ELF-1 (cell line): ENCODE data around the gene ZC3H4.

Experiments
- DNase-seq: peaks from one replicate; pipeline ENCODE4 v3.0.0-alpha.2; 2016; ENCODE audit warnings: low read depth, low spot score

Gene ZC3H4

DNA sequence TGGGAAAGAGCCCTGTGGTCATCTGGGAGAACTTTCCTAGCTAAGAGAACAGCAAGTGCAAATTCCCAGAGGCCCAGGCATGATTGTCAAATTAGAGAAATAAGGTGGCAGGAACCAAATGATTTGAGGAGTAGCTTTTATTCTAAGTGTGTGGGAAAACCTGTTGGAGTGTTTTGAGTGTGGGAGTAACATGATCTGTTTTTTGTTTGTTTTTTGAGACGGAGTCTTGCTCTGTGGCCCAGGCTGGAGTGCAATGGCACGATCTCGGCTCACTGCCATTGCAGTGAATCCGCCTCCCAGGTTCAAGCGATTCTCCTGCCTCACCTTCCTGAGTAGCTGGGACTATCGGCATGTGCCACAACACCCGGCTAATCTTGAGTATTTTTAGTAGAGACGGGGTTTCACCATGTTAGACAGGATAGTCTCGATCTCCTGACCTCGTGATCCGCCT lies 19.5 kb upstream of the ZC3H4 start:
- DNase-seq = no peak

DNA sequence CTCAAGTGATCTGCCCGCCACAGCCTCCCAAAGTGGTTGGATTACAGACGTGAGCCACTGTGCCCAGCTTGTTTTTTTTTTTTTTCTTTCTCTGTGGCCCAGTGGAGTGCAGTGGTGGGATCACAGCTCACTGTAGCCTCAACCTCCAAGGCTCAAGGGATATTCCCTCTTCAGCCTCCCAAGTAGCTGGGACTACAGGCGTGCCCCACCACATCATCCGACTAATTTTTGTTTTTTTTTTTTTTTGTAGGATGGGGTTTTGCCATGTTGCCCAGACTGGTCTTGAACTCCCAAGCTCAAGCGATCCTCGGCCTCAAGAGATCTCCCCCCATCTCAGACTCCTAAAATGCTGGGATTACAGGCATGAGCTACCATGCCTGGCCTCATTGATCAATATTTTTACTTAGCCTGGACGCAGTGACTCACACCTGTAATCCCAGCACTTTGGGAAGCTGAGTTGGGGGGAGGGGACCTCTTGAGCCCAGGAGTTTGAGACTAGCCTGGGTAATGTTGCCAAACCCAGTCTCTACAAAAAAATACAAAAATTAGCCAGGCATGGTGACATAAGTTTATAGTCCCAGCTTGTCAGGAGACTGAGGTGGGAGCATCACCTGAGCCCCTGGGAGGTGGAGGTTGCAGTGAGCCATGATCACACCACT lies 18.7 kb upstream of the ZC3H4 start:
- no peak for DNase-seq

DNA sequence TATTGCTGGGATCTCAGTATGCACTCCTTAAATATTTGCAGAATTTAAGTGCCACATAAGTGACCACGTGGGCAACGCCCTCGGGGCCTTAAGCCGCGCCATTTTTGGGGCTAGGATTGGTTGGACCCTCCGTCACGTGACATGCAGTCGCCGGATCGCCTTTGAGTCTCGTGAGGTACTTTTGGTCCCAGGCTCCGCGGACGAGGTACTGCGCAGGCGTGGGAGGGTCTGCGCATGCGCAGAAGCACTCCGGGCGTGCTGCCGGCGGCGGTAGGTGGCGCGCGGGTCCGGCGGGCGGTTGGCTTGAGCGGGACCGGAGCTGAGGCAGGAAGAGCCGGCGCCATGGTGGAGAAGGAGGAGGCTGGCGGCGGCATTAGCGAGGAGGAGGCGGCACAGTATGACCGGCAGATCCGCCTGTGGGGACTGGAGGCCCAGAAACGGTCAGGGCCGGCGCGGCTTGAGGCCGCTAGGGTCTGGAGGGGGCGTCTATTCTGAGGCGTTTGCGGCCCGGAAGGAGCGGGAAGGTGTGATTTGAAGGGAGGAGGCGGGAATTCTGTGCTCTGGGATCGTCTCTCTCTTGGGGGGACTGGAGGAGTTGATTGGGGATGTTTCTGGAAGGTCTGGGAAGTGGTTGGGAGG lies 17.1 kb upstream of the ZC3H4 start, which contains the start of gene SAE1:
Gene SAE1 (plus strand): TSS at position 247 of the 639 bp plus-strand sequence. CDS start 96 bp downstream, at position 343.
- DNase-seq = peak; percentile 99

DNA sequence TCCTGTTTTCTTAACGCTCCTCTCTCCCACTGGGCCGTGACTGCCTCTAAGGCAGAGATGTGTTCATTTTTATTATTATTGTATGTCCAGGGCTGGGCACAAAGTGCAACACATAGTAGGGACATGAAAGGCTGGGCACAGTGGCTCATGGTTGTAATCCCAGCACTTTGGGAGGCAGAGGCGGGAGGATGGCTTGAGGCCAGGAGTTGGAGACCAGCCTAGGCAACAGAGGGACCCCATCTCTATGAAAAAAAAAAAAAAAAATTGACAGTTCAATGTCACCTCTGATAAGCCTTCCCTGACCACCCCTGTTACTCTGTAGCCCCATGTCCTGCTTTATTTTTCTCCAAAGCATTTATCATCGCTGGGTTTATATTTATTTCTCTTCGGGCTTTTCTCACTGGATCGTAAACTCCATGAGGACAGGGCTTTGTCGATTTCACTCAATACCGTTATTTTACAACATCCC lies 16.6 kb upstream of the ZC3H4 start:
- DNase-seq = no peak

DNA sequence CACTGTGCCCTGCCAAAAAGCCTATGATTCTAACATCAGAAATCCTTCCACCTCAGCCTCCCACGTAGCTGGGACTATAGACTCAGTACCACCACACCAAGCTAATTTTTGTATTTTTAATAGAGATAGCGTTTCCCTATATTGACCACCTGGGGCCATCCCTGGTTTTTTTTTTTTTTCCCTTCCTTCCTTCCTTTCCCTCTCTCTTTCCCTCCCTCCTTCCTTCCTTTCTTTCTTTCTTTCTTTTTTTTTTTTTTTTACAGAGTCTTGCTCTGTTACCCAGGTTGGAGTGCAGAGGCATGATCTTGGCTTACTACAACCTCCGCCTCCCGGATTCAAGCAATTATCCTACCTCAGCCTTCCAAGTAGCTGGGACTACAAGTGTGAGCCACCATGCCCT lies 16.0 kb upstream of the ZC3H4 start:
- no peak for DNase-seq

DNA sequence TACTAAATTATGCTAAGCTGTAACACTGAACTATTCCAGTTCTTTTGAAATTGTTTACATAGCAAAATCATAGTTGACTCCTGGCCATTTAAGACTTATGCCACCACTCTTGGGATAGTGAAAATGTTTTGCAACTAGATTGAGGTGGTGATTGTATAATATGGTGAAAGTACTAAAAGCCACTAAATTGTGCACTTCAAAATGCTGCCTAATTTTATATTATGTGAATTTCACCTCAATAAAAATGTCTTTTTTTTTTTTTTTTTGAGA lies 12.0 kb upstream of the ZC3H4 start:
- no peak for DNase-seq

DNA sequence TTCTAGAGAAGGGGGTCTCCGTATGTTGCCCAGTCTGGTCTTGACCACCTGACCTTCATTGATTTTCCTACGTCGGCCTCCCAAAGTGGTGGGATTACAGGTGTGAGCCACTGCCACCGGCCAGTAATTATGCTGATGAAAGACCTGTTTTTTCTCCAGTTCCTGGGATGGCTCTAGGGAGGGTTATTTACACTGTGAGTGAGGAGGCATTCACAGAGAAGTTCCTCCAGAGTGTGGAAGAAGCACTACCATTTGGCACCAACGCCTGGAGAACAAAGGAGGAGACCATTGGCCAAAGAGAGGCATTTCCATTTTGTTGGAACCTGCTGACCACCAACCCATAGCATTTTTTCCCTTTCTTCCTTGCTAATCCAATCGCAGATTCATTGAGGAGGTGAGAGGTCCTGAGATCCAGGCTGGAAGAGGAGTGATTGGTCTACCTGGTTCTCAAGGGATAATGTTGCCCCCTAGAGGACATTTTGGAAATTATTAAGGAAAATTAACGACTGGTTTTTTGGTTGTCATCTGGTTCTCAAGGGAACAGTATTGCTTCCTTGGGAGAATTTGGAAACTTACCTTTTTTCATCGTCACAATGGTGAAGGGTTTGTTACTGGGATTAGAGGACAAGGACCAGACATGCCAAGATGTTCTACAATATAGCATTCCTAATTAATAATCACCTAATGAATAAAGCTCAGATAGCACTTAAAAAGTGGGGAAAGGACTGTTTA lies 11.5 kb upstream of the ZC3H4 start:
- peak; percentile 83 for DNase-seq

DNA sequence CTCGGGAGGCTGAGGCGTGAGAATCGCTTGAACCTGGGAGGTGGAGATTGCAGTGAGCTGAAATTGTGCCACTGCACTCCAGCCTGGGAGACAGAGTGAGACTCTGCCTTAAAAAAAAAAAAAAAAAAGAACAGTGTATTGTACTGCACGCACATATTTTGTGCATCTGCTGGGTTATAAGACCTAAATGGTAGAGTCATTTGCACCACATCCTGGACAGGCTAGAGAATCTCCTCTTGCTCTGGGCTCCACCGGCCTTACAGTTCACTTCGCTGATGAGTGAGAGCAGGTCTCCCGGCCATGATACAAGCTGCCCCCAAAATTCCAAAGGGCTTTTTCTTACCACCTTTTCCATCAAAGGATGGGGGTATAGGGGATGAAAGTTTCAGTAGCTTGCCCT lies 9.8 kb upstream of the ZC3H4 start:
- no peak for DNase-seq

DNA sequence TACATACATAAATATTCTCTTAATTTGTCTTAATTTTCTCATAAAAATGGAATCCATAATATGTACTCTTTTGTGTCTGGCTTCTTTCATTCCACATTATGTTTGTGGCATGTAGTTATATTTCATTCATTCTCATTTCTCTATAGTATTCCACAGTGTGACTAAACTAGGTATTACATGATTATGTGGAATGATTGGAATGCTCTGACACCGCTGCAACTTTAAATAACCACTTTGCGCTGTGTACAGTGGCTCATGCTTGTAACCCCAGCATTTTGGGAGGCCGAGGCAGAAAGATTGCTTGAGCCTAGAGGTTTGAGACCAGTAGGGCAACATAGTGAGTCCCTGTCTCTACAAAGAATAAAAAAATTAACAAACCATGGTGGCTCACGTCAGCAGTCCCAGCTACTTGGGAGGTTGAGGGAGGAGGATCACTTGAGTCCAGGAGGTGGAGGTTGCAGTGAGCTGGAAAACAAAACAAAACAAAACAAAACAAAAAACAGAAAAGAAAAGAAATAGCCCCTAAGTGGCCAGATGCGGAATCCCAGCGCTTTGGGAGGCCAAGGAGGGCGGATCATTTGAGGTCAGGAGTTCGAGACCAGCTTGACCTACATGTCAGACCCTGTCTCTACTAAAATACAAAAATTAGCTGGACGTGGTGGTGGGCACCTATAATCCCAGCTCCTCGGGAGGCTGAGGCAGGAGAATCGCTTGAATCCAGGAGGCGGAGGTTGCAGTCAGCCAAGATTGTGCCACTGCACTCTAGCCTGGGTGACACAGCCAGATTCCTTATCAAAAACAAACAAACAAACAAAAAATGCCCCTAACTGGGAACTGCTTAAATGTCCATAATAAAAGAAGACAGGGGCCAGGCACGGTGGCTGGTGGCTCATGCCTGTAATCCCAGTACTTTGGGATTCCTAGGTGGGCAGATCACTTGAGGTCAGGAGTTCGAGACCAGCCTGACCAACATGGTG lies 9.1 kb upstream of the ZC3H4 start:
- DNase-seq = no peak

DNA sequence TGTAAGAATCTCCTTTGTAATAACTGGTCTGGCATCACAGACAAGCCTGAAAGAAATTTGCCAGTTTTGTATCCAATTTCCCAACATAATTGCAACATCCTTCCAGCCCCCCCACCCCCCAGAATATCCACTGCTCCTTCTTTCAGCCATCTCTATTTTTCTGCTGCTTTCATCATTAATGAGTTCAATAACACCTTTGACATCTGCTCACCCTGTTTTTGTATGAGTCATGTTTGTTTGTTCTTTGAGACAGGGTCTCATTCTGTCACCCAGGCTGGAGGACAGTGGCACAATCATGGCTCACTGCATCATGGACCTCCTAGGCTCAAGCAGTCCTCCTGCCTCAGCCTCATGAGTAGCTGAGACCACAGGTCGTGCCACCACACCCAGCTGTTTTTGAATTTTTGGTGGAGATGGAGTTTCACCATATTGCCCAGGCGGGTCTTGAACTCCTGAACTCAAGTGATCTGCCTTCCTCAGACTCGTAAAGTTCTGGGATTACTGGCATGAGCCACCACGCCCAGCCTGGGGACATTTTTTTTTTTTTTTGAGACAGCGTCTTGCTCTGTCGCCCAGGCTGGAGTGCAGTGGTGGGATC lies 7.0 kb upstream of the ZC3H4 start:
- no peak for DNase-seq

DNA sequence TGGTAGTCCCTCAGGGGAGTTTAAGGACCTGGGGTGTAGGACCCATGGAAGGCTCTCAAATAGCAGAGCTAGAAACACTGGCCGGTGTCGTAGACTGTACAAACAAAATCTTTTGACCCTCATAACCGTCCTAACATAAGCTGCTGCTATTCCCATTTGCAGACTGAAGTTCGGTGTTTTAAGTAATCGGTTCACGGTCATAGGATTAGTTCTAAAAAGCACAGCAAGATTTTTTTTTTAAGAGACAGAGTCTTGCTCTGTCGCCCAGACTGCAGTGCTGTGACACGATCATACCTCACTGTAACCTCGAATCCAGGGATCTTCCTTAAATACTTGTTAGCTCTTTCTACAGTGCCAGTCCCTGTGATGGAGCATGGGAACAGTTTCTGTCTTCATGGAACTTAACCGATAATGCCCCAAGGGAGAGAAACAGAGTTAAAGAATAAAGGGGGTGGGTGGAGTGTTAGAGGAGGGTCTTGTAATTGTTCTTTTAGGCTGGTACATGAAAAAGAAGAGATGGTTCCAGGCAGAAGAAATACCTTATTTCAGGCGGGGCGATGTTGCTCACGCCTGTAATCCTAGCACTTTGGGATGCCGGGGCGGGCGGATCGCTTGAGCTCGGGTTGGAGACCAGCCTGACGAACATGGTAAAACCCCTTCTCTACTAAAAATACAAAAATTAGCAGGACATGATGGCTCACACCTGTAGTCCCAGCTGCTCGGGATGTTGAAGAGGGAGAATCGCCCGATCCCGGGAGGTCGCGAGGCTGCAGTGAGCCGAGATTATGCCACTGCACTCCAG lies 475 bp upstream of the ZC3H4 start:
- DNase-seq = no peak

DNA sequence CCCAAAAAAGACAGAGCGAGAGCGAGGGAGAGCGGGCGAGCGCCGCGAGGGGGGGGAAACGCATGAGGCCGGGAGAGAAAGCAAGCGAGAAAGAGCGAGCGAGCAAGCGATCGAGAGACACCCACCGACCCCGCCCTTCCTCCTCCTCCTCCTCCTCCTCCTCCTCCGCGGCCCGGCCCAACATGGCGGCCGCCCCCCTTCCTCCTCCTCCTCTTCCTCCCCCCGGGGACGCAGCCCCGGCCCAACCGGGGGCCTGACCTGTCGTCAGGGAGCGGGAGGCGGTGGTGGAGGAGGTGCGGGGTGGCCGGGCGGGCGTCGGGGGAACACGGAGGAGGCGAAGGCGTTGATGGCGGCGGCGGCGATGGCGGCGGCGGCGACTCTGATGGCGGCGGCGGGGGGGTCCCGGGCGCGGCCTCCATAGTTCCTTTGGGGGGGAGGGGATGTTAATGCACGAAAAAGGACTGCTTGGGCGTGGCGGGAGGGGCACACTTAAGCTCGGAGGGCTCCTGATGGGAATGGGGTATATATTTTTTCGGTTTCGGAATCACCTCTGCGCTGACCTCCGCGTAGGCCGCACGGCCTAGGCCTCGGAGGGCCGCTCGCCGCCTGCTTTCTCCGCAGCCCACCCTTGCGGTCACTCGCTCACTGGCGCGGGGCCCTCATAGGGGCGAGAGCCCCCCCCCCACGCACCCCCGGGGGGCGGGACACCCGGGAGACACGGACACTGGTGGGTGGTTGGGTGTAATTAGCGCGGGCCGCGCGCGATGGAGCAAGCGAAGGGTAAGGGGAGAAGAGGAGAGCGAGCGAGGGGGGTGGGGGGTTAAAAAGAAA lies 1.2 kb downstream of the ZC3H4 start:
- DNase-seq = peak; percentile 79

DNA sequence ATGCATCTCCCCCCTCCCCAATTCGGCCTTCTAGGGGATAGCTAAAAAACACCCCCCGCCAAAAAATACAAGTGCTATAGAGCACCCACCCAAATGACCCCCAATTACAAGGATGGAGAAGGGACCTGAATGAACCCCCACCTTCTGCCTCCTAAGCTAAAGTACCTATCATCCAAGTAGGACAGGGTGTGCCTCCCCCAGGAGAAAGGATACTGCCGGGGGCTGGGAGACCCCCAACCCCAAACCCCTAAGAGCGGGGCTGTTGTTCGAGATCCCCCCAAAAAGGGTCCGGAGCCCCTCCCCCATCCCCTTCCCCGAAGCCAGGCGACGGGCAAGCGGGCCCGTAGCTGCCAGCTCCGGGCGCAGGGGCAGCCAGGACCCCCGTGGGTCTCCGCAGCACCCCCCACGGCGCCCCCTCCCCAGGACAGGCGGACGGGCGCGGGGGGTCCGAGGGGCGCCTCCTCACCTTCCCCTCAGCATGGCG lies 1.9 kb downstream of the ZC3H4 start:
- no peak for DNase-seq

DNA sequence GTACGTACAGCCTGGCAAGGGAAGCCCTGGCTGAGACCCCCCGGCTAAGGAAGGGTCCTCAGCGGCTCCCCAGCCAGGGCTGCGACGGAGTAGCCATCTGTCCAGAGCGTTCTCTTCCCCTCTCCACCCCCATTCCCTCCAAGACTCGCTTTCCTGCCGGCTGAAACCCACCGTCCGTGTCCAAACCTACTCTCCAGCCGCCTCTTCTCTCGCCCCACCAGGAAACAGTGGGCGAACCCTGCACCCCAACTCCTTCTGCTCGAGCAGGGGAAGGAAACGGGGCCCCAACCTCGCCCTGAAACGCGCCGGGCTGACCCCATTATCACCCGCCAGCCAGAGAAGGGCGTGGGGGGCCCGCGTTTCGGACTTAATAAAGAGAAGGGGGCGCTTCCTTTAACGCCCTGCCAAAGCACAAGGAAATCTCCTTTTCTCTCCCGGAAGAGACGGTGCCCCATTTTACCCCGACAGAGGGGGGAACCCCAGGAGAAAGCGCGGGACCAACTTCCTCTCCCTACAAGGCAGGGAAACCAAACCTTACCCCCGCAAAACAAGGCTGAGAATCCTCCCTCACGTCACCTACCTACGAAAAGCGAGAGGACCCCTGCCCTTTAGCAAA lies 2.5 kb downstream of the ZC3H4 start:
- DNase-seq = no peak

DNA sequence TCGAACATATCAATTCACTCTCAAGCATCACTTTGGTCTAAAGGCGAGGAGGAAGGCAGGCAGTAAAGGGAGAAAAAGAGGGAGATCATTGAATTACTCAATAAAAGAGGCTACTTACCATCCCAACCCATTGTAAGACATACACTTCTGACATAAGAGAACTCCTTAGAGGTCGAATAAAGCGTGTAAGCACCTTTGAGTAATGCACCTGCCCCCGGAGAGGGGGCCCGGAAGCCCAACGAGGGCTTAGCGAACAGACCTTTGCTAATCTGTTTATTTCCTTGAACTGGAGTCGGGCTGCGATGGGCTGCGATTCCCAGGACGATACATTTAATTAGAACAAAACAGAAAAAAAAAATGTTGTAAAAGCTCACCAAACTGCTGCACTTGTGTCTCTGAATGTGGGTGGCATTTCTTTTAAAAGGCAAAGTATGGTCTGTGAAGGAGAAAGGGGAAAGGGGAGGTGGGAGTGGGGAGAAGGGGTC lies 3.0 kb downstream of the ZC3H4 start:
- DNase-seq = no peak

DNA sequence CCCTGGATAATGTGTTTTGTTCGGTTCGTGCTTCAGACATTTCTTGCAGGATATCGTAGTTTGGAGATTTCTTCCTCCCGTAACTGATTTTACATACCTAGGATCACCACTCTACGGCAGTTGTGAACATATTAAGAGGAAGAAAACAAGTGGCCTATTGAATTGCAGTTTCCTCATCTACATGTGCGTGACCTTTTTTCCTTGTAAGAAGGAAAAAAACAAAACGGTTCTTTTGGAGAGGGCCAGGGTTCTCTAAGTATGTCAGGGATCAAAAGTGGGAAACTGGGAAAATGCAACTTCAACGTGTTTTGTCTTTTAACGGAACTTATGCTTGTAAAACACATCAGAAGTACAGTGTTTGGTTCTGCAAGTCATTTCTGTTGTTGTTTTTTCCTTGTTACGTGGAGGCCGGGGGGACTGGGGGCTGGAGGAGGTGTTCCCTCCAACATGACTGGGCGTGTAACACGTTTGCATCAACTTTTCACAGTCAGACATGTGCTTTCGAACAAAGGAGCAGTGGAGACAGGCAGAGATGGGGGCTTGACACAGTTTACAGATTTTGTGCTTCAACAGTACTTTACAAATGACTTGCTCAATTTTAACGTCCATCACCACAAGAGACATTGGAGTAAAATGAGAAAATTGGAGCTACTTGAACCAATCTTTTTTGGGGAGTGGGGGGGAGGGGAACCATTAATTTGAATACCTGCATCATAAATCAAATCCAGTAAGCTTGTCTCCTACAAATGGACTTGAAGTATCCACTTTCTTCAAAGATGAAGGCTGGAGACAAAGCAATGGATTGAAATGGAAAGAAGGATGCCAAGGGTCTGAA lies 3.8 kb downstream of the ZC3H4 start:
- peak; percentile 62 for DNase-seq

DNA sequence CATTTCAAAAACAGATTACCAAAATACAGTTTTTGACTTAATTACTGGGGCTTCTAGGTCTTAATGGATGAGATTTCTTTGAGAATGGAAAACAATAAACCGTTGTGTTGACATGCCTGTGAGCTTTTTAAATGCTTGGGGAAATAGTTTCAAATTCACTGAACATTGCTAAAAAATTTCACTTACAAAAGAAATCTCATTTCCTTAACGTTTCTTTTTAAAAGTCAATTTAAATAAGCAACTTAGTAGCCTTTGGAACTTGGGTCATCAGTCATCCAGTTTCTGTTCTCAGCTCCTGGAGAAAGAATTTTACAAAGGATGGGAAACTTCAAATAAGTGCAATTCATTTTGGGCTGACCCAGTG lies 4.4 kb downstream of the ZC3H4 start:
- no peak for DNase-seq
